Tibial nerve (tissue), 4 donors: Measurements from ENCODE around the gene PCP2. TPM values are rescaled to one million over a fixed set of nuclear protein-coding genes. Genes with fewer than 3 reads are reported as not detected.

Source experiments
- DNase-seq, 2 donors: peaks; one replicate each; pipeline ENCODE4 v3.0.0-alpha.2; 2019; ENCODE audit warnings: low spot score in 2 of 2
- H3K27ac ChIP-seq, 4 donors: fragments of 200-600 bp; sonication (generic) in 3 of 4; one replicate each; pipeline ENCODE4 v1.5.1; 2017 to 2019; ENCODE audit warnings: mild to moderate bottlenecking in 1 of 4
- H3K27me3 ChIP-seq, 2 donors: fragments of 200-600 bp; sonication (generic) in 1 of 2; one replicate each; pipeline versions ENCODE4 v1.5.1 to v1.6.0; 2017 to 2019
- H3K36me3 ChIP-seq, 3 donors: fragments of 200-600 bp; sonication (generic); one replicate each; pipeline ENCODE4 v1.5.1; 2018 to 2019
- H3K4me1 ChIP-seq, 4 donors: fragments of 200-600 bp; sonication (generic) in 3 of 4; one replicate each; pipeline ENCODE4 v1.5.1; 2017 to 2019
- H3K4me3 ChIP-seq, 4 donors: fragments of 200-600 bp; sonication (generic) in 3 of 4; one replicate each; pipeline ENCODE4 v1.5.1; 2017 to 2019; ENCODE audit warnings: mild to moderate bottlenecking in 1 of 4, moderate library complexity in 1 of 4
- H3K9me3 ChIP-seq, 4 donors: fragments of 200-600 bp; sonication (generic) in 3 of 4; one replicate each; pipeline ENCODE4 v1.5.1; 2017 to 2019
- EP300 ChIP-seq, 2 donors: sonication (generic); formaldehyde crosslinking; IDR thresholded peaks; one replicate each; pipeline ENCODE4 v1.6.1; 2017; ENCODE audit warnings: antibody characterized with exemption in 2 of 2, mild to moderate bottlenecking in 1 of 2
- POLR2A ChIP-seq, 2 donors: fragments of 450-650 bp; IDR thresholded peaks; one replicate each; pipeline ENCODE4 v1.6.1; 2017; ENCODE audit warnings: antibody characterized with exemption in 2 of 2, mild to moderate bottlenecking in 2 of 2, moderate library complexity in 2 of 2
- WGBS, 2 donors: methylation state at CpG; one replicate each; pipeline ENCODE4 v1.1.5; 2018; 5-methylcytosine and 5-hydroxymethylcytosine counted together
- total RNA-seq, 4 donors: library from RNA; depleted of rRNA; stranded (reverse); fragments of >200 nt; gene quantifications; one replicate each; pipeline ENCODE4 v1.1.0, GENCODE V29; 2016
- TF ChIP-seq, protein P1 (sequence below), 5 experiments: fragments of 200-600 bp in 3 of 5; fragments of 450-650 bp in 2 of 5; sonication (generic) in 3 of 5; IDR thresholded peaks; one replicate each; pipeline ENCODE4 v1.5.1; 2016 to 2019; ENCODE audit warnings: antibody characterized with exemption in 5 of 5, mild to moderate bottlenecking in 3 of 5, moderate library complexity in 2 of 5

Gene PCP2
- total RNA-seq, 4 donors from 2014 or later, result not detected

DNA sequence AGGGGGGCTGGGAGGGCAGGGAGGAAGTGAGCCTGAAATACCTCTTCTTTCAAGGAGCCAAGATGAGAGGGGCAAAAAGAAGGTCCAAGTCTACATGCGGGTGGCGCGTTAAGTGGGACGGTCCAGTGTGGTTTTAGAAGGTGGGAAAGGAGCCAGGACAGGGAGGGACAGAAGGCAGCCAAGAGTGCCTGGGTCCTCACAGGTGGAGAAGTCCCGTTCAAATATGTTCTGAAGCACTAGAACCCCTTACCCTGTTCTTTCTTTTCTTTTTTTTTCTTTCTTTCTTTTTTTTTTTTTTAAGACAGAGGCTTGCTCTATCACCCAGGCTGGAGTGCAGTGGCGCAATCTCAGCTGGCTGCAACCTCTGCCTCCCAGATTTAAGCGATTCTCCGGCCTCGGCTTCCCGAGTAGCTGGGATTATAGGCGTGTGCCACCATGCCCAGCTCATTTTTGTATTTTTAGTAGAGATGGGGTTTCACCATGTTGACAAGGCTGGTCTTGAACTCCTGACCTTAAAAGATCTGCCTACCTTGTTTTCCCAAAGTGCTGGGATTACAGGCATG, 30.5 kb downstream of the PCP2 start:
- Histone ChIP-seq H3K27me3 (peaks cover 0 to 46% of the 10 kb centered on the region in 2 donors), H3K36me3 (no peaks in the 10 kb centered on the region), H3K4me3 (no peak overlapping the region), H3K9me3 (no peaks in the 10 kb centered on the region), H3K27ac (no peak overlapping the region), H3K4me1 (no peaks in the 10 kb centered on the region)
- WGBS, 2 donors, result 81 to 84% methylated on average over 11 of the region's 11 CpGs
- no peak for DNase-seq
- no peak for TF ChIP-seq EP300 (IDR thresholded peaks at IDR 0.05)
- TF ChIP-seq POLR2A (IDR thresholded peaks at IDR 0.05), result no peak
- TF ChIP-seq, protein P1, sequence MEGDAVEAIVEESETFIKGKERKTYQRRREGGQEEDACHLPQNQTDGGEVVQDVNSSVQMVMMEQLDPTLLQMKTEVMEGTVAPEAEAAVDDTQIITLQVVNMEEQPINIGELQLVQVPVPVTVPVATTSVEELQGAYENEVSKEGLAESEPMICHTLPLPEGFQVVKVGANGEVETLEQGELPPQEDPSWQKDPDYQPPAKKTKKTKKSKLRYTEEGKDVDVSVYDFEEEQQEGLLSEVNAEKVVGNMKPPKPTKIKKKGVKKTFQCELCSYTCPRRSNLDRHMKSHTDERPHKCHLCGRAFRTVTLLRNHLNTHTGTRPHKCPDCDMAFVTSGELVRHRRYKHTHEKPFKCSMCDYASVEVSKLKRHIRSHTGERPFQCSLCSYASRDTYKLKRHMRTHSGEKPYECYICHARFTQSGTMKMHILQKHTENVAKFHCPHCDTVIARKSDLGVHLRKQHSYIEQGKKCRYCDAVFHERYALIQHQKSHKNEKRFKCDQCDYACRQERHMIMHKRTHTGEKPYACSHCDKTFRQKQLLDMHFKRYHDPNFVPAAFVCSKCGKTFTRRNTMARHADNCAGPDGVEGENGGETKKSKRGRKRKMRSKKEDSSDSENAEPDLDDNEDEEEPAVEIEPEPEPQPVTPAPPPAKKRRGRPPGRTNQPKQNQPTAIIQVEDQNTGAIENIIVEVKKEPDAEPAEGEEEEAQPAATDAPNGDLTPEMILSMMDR (IDR thresholded peaks at IDR 0.05), result no peak

DNA sequence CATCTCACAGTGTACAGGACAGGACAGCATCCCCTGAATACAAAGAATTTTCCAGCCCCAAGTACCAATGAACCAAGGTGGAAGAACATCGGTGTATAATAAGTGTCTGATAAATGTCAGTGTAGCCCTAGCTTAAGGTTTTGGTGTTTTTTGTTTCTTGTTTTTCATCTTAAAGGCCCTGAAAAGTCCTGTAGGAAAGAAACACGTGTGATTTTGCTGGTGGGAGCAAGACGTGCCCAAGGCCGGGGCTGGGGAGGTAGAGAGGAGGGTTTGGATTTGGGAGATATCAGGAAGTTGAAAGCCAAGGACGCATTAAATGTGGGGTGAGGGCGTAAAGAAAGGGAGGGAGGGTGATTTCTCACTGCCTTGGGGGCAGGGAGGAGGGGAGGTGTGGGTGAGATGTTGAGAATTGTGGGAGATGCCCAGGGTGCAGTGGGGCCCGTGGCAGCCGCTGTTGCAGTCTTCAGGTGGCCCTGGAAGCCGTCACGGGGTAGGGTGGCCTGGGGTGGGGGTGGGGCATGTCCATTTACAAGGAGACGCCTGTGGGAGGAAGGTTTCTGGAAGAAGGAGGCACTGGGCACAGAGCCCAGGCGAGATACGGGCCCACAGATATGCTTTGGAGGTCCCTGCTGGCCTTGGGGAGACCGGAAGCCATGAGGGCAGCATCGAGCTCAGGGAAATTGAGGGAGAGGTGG, 31.1 kb downstream of the PCP2 start:
- TF ChIP-seq, protein P1 (IDR thresholded peaks at IDR 0.05), result no peak
- TF ChIP-seq POLR2A (IDR thresholded peaks at IDR 0.05) (no peak), EP300 (IDR thresholded peaks at IDR 0.05) (no peak)
- H3K27ac ChIP-seq, result no peak overlapping the region
- peaks cover 0 to 52% of the 10 kb centered on the region in 2 donors for H3K27me3 ChIP-seq
- H3K4me3 ChIP-seq, result no peak overlapping the region
- no peak for DNase-seq
- 42 to 47% methylated on average over 15 of the region's 15 CpGs for WGBS, 2 donors
- no peaks in the 10 kb centered on the region for H3K36me3 ChIP-seq
- H3K4me1 ChIP-seq, result no peaks in the 10 kb centered on the region
- no peaks in the 10 kb centered on the region for H3K9me3 ChIP-seq

DNA sequence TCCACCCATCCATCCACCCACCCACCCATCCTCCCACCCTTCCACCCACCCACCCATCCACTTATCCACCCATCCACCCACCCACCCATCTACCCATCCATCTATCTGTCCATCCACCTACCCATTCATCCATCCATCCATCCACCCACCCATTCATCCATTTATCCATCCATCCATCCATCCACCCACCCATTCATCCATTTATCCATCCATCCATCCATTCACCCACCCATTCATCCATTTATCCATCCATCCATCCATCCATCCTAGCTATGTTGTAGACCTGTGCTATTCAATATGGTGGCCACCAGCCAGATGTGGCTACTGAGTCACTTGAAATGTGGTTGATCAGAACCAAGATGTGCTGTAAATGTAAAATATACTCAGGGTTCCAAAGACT, 32.8 kb downstream of the PCP2 start:
- H3K27me3 ChIP-seq, result peaks cover 0 to 52% of the 10 kb centered on the region in 2 donors
- H3K36me3 ChIP-seq, result no peaks in the 10 kb centered on the region
- no peak overlapping the region for H3K4me3 ChIP-seq
- H3K9me3 ChIP-seq, result no peaks in the 10 kb centered on the region
- no peak for DNase-seq
- peaks cover 0 to 6% (median 2%) of the 10 kb centered on the region in 4 donors for H3K4me1 ChIP-seq
- no peak overlapping the region for H3K27ac ChIP-seq
- TF ChIP-seq, protein P1 (IDR thresholded peaks at IDR 0.05), result no peak
- TF ChIP-seq POLR2A (IDR thresholded peaks at IDR 0.05) (no peak), EP300 (IDR thresholded peaks at IDR 0.05) (no peak)

DNA sequence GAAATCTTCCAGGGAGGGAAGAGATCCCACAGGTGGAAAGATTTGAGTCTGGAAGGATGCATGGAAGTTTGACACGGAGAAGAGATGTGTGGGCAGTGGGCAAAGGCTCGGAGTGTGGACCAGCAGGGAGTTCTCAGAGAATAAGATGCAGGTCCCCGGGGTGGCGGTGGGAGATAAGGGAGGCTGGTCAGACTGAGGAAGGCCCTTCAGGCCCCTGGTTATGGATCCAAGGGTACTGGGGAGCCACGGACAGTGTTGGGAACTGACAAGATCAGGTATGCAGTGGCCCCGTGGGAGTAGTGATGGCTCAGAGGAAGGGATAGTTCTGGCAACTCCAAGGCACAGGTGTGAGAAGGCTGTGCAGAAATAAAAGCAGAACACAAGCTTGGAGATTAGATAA, 35.3 kb downstream of the PCP2 start:
- DNase-seq, result no peak
- WGBS, 2 donors, result 71 to 72% methylated on average over 6 of the region's 6 CpGs
- H3K27me3 ChIP-seq, result peaks cover 0 to 69% of the 10 kb centered on the region in 2 donors
- TF ChIP-seq, protein P1 (IDR thresholded peaks at IDR 0.05), result no peak
- TF ChIP-seq POLR2A (IDR thresholded peaks at IDR 0.05) (no peak), EP300 (IDR thresholded peaks at IDR 0.05) (no peak)
- H3K27ac ChIP-seq, result no peak overlapping the region
- H3K4me1 ChIP-seq, result peaks cover 0 to 10% (median 2%) of the 10 kb centered on the region in 4 donors
- H3K9me3 ChIP-seq, result no peaks in the 10 kb centered on the region
- H3K4me3 ChIP-seq, result no peak overlapping the region
- H3K36me3 ChIP-seq, result no peaks in the 10 kb centered on the region

DNA sequence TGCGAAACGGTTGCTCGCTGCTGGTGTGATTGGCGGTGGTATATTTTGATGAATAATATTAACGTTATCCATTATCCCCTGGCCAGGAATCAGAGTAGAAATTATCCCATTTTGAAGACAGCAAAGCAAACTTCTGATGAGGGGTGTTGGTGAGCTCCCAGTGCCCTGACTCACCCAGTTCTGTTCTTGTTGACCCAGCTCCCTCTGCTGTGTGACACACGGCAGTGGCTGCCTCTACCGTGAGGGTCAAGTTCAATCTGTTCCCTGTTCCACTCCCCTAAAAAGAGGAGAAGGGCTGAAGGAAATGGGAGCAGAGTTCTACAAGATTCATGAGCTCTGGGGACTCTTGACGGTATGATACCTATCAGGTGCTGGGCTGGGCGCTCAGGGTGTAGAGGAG, 35.8 kb downstream of the PCP2 start:
- Histone ChIP-seq H3K27me3 (peaks cover 0 to 69% of the 10 kb centered on the region in 2 donors), H3K27ac (no peak overlapping the region), H3K4me3 (no peak overlapping the region), H3K4me1 (peaks cover 0 to 10% (median 2%) of the 10 kb centered on the region in 4 donors), H3K36me3 (no peaks in the 10 kb centered on the region), H3K9me3 (no peaks in the 10 kb centered on the region)
- no peak for DNase-seq
- WGBS, 2 donors, result 63 to 67% methylated on average over 9 of the region's 9 CpGs
- TF ChIP-seq, protein P1 (IDR thresholded peaks at IDR 0.05), result no peak
- no peak for TF ChIP-seq EP300 (IDR thresholded peaks at IDR 0.05)
- no peak for TF ChIP-seq POLR2A (IDR thresholded peaks at IDR 0.05)
